GM21717 (cell line): Measurements from ENCODE around the gene IL1R2.

Experiments
- ATAC-seq: cut with Tn5 transposase; IDR thresholded peaks from one replicate; pipeline ENCODE4 v1.9.1; 2021; ENCODE audit warnings: mild to moderate bottlenecking, moderate library complexity; ENCODE audit not compliant: unreplicated experiment

IL1R2 gene

GRCh38 chr2:101974663-101975062 lies 17.1 kb upstream of the IL1R2 start:
- ATAC-seq, result no peak

GRCh38 chr2:101975171-101975870 lies 16.4 kb upstream of the IL1R2 start:
- no peak for ATAC-seq

GRCh38 chr2:101976891-101977290 lies 14.9 kb upstream of the IL1R2 start:
- no peak for ATAC-seq

- ATAC-seq, result no peak
Observed at GRCh38 chr2:101980368-101980767, 11.4 kb upstream of the IL1R2 start.

- ATAC-seq, result no peak
Observed at GRCh38 chr2:101981066-101981465, 10.7 kb upstream of the IL1R2 start.

GRCh38 chr2:101981504-101981903 lies 10.3 kb upstream of the IL1R2 start:
- ATAC-seq, result no peak

GRCh38 chr2:101982495-101983029 lies 9.2 kb upstream of the IL1R2 start:
- no peak for ATAC-seq

- ATAC-seq, result no peak
Observed at GRCh38 chr2:101983486-101983885, 8.3 kb upstream of the IL1R2 start.

GRCh38 chr2:101983928-101984327 lies 7.8 kb upstream of the IL1R2 start:
- no peak for ATAC-seq

GRCh38 chr2:101984656-101985055 lies 7.1 kb upstream of the IL1R2 start:
- ATAC-seq, result no peak

- no peak for ATAC-seq
Observed at GRCh38 chr2:101985101-101985792, 6.5 kb upstream of the IL1R2 start.

GRCh38 chr2:101985793-101986164 lies 6.0 kb upstream of the IL1R2 start:
- ATAC-seq, result no peak

GRCh38 chr2:101986376-101986775 lies 5.4 kb upstream of the IL1R2 start:
- ATAC-seq, result no peak

- no peak for ATAC-seq
Observed at GRCh38 chr2:101986804-101987740, 4.7 kb upstream of the IL1R2 start.

GRCh38 chr2:101987832-101988231 lies 3.9 kb upstream of the IL1R2 start:
- ATAC-seq, result no peak

- ATAC-seq, result no peak
Observed at GRCh38 chr2:101988541-101988940, 3.2 kb upstream of the IL1R2 start.

GRCh38 chr2:101989740-101990460 lies 1.9 kb upstream of the IL1R2 start:
- no peak for ATAC-seq

GRCh38 chr2:101993772-101994171 lies 2.0 kb downstream of the IL1R2 start:
- no peak for ATAC-seq

GRCh38 chr2:101995019-101995418 lies 3.3 kb downstream of the IL1R2 start:
- ATAC-seq, result no peak

GRCh38 chr2:101995804-101996203 lies 4.0 kb downstream of the IL1R2 start:
- ATAC-seq, result no peak

- ATAC-seq, result no peak
Observed at GRCh38 chr2:101998556-101998895, 6.8 kb downstream of the IL1R2 start.
